ENCODE data around the gene ZNRD2. TPM values are rescaled to one million over a fixed set of nuclear protein-coding genes. Genes with fewer than 3 reads are reported as not detected.

Gene ZNRD2
- total RNA-seq, 1 experiment from 2014 or later: 70.9 TPM

DNA sequence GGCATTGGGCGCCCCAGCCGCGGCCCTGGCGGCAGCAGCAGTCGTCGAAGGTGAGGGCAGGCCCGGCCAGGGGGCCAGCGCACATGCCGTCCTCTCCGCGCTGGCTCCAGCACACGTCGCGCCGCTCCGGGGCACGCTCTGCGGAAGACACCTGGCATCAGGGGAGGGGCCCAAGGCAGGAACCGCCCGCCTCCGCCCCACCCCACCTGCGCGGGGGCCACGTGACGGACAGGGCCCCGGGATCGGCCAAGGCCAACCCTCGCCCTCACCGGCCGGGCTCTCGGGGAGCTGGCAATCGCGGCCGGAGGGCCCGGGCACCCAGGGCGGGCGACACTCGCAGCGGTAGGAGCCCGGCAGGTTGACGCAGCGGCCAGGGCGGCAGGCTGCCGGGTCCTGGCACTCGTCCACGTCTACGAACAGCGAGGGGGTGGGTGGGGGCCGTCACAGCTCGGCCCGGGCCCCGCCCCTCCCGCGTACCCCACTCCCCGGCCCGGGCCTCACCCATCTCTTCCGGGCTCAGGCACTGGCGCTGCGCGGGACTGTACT is 30.5 kb upstream of the ZNRD2 start:
- peak overlapping the region; percentile 68 for H3K4me3 Mint-ChIP-seq
- CTCF ChIA-PET: interaction anchor here (0.6 to 10.3 kb wide), 50 partner anchors 9 to 910 kb away, joined by 3 to 271 read pairs (median 5); partner anchors contain the start of genes DPF2, EHBP1L1, FAM89B and KCNK7
- H3K4me1 Mint-ChIP-seq: peaks cover 2% of the 10 kb centered on the region
- H3K27ac Mint-ChIP-seq: no peak overlapping the region
- H3K9me3 Mint-ChIP-seq: no peaks in the 10 kb centered on the region
- POLR2A ChIA-PET: interaction anchor here (0.6 to 2.1 kb wide), 9 partner anchors 14 to 186 kb away, joined by 3 to 10 read pairs (median 5); partner anchors contain the start of genes FAM89B, MALAT1, PCNX3 and SCYL1
- peaks cover 53% of the 10 kb centered on the region for H3K27me3 Mint-ChIP-seq (ENCODE audit: low read depth)
- ATAC-seq (peak; percentile 36), DNase-seq (ENCODE audit: low spot score) (peak; percentile 78)
- H3K36me3 Mint-ChIP-seq: no peaks in the 10 kb centered on the region
- TF ChIP-seq, protein P1, sequence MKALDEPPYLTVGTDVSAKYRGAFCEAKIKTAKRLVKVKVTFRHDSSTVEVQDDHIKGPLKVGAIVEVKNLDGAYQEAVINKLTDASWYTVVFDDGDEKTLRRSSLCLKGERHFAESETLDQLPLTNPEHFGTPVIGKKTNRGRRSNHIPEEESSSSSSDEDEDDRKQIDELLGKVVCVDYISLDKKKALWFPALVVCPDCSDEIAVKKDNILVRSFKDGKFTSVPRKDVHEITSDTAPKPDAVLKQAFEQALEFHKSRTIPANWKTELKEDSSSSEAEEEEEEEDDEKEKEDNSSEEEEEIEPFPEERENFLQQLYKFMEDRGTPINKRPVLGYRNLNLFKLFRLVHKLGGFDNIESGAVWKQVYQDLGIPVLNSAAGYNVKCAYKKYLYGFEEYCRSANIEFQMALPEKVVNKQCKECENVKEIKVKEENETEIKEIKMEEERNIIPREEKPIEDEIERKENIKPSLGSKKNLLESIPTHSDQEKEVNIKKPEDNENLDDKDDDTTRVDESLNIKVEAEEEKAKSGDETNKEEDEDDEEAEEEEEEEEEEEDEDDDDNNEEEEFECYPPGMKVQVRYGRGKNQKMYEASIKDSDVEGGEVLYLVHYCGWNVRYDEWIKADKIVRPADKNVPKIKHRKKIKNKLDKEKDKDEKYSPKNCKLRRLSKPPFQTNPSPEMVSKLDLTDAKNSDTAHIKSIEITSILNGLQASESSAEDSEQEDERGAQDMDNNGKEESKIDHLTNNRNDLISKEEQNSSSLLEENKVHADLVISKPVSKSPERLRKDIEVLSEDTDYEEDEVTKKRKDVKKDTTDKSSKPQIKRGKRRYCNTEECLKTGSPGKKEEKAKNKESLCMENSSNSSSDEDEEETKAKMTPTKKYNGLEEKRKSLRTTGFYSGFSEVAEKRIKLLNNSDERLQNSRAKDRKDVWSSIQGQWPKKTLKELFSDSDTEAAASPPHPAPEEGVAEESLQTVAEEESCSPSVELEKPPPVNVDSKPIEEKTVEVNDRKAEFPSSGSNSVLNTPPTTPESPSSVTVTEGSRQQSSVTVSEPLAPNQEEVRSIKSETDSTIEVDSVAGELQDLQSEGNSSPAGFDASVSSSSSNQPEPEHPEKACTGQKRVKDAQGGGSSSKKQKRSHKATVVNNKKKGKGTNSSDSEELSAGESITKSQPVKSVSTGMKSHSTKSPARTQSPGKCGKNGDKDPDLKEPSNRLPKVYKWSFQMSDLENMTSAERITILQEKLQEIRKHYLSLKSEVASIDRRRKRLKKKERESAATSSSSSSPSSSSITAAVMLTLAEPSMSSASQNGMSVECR (CRISPR knock-in tag; IDR thresholded peaks at IDR 0.05; ENCODE audit: borderline replicate concordance): 0 out of 2 replicates have a peak, but pooled peaks have one; percentile 33
- TF ChIP-seq JAZF1 (CRISPR knock-in tag; IDR thresholded peaks at IDR 0.05): no peak
- peak; percentile 94; the same call in 1 of the 2 replicates for TF ChIP-seq FOXP1 (CRISPR knock-in tag; IDR thresholded peaks at IDR 0.05; ENCODE audit: borderline replicate concordance)
- no peak for TF ChIP-seq ATF1 (CRISPR knock-in tag; IDR thresholded peaks at IDR 0.05)
- TF ChIP-seq TCF7 (CRISPR knock-in tag; IDR thresholded peaks at IDR 0.05; ENCODE audit: low read depth): 0 out of 2 replicates have a peak, but pooled peaks have one; percentile 7
- peak; percentile 91 for TF ChIP-seq ZNF232 (CRISPR knock-in tag; IDR thresholded peaks at IDR 0.05)
- TF ChIP-seq NR3C1 (CRISPR knock-in tag; conservative IDR thresholded peaks at IDR 0.05; ENCODE audit: low read depth): no peak
- TF ChIP-seq, protein P2, sequence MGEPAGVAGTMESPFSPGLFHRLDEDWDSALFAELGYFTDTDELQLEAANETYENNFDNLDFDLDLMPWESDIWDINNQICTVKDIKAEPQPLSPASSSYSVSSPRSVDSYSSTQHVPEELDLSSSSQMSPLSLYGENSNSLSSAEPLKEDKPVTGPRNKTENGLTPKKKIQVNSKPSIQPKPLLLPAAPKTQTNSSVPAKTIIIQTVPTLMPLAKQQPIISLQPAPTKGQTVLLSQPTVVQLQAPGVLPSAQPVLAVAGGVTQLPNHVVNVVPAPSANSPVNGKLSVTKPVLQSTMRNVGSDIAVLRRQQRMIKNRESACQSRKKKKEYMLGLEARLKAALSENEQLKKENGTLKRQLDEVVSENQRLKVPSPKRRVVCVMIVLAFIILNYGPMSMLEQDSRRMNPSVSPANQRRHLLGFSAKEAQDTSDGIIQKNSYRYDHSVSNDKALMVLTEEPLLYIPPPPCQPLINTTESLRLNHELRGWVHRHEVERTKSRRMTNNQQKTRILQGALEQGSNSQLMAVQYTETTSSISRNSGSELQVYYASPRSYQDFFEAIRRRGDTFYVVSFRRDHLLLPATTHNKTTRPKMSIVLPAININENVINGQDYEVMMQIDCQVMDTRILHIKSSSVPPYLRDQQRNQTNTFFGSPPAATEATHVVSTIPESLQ (CRISPR knock-in tag; IDR thresholded peaks at IDR 0.05): no peak
- TF ChIP-seq, protein P3, sequence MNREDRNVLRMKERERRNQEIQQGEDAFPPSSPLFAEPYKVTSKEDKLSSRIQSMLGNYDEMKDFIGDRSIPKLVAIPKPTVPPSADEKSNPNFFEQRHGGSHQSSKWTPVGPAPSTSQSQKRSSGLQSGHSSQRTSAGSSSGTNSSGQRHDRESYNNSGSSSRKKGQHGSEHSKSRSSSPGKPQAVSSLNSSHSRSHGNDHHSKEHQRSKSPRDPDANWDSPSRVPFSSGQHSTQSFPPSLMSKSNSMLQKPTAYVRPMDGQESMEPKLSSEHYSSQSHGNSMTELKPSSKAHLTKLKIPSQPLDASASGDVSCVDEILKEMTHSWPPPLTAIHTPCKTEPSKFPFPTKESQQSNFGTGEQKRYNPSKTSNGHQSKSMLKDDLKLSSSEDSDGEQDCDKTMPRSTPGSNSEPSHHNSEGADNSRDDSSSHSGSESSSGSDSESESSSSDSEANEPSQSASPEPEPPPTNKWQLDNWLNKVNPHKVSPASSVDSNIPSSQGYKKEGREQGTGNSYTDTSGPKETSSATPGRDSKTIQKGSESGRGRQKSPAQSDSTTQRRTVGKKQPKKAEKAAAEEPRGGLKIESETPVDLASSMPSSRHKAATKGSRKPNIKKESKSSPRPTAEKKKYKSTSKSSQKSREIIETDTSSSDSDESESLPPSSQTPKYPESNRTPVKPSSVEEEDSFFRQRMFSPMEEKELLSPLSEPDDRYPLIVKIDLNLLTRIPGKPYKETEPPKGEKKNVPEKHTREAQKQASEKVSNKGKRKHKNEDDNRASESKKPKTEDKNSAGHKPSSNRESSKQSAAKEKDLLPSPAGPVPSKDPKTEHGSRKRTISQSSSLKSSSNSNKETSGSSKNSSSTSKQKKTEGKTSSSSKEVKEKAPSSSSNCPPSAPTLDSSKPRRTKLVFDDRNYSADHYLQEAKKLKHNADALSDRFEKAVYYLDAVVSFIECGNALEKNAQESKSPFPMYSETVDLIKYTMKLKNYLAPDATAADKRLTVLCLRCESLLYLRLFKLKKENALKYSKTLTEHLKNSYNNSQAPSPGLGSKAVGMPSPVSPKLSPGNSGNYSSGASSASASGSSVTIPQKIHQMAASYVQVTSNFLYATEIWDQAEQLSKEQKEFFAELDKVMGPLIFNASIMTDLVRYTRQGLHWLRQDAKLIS (CRISPR knock-in tag; IDR thresholded peaks at IDR 0.05; ENCODE audit: borderline replicate concordance): no peak
- TF ChIP-seq, protein P4, sequence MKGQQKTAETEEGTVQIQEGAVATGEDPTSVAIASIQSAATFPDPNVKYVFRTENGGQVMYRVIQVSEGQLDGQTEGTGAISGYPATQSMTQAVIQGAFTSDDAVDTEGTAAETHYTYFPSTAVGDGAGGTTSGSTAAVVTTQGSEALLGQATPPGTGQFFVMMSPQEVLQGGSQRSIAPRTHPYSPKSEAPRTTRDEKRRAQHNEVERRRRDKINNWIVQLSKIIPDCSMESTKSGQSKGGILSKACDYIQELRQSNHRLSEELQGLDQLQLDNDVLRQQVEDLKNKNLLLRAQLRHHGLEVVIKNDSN (CRISPR knock-in tag; IDR thresholded peaks at IDR 0.05): peak; percentile 95
- peak; percentile 90; the same call in 1 of the 2 replicates for TF ChIP-seq RELA (CRISPR knock-in tag; IDR thresholded peaks at IDR 0.05; ENCODE audit: borderline replicate concordance)
- TF ChIP-seq ZMAT4 (CRISPR knock-in tag; IDR thresholded peaks at IDR 0.05): no peak
- TF ChIP-seq E2F4 (CRISPR knock-in tag; IDR thresholded peaks at IDR 0.05; ENCODE audit: borderline replicate concordance, low read depth): no peak
- TF ChIP-seq ZNF263 (CRISPR knock-in tag; IDR thresholded peaks at IDR 0.05; ENCODE audit: low read depth): 0 out of 2 replicates have a peak, but pooled peaks have one; percentile 62
- peak; percentile 88; the same call in 1 of the 2 replicates for TF ChIP-seq MYBL2 (CRISPR knock-in tag; IDR thresholded peaks at IDR 0.05)
- TF ChIP-seq GRHL2 (CRISPR knock-in tag; IDR thresholded peaks at IDR 0.05; ENCODE audit: insufficient replicate concordance, severe bottlenecking): no peak
- TF ChIP-seq ZNF281 (CRISPR knock-in tag; IDR thresholded peaks at IDR 0.05): no peak
- no peak for TF ChIP-seq ERG (CRISPR knock-in tag; IDR thresholded peaks at IDR 0.05)
- TF ChIP-seq MXD4 (CRISPR knock-in tag; IDR thresholded peaks at IDR 0.05; ENCODE audit: borderline replicate concordance): no peak
